Type B pancreatic cell (in vitro differentiated cells): ENCODE measurements around the gene OXER1. TPM values are rescaled to one million over a fixed set of nuclear protein-coding genes. Genes with fewer than 3 reads are reported as not detected.
"Not testable (repeated sequence)": the region's sequence is repeated elsewhere in the genome, so short reads cannot be mapped to it uniquely, and the experiment has no call there.

Experiments used
- DNase-seq: peaks from one replicate; pipeline ENCODE4 v3.0.0; 2021; ENCODE audit warnings: mixed read lengths; ENCODE audit not compliant: unreplicated experiment; ENCODE audit errors: extremely low spot score
- H3K27ac Mint-ChIP-seq: 2 replicates; pipeline ENCODE4 v1.8.0; 2021; ENCODE audit warnings: mild to moderate bottlenecking, mixed read lengths
- H3K27me3 Mint-ChIP-seq: 2 replicates; pipeline ENCODE4 v1.8.0; 2021; ENCODE audit warnings: mixed read lengths
- H3K36me3 Mint-ChIP-seq: 2 replicates; pipeline ENCODE4 v1.8.0; 2021; ENCODE audit warnings: mixed read lengths
- H3K4me1 Mint-ChIP-seq: one replicate; pipeline ENCODE4 v1.8.0; 2021; ENCODE audit warnings: mixed read lengths; ENCODE audit not compliant: unreplicated experiment
- H3K4me3 Mint-ChIP-seq: 2 replicates; pipeline ENCODE4 v1.8.0; 2021; ENCODE audit warnings: mild to moderate bottlenecking, mixed read lengths
- H3K9me3 Mint-ChIP-seq: 2 replicates; pipeline ENCODE4 v1.8.0; 2021; ENCODE audit warnings: mixed read lengths
- total RNA-seq: library from RNA; stranded (reverse); gene quantifications from 2 replicates; pipeline ENCODE4 v1.2.1, GENCODE V29; 2021; ENCODE audit warnings: low replicate concordance
- TF ChIP-seq, protein P1 (sequence below): fragments of 200-600 bp; sonication (generic); conservative IDR thresholded peaks from 2 replicates; pipeline ENCODE4 v1.5.0; 2021; ENCODE audit warnings: antibody characterized with exemption, mild to moderate bottlenecking

Gene OXER1
- total RNA-seq, 1 donor from 2014 or later = 2.8 TPM

DNA sequence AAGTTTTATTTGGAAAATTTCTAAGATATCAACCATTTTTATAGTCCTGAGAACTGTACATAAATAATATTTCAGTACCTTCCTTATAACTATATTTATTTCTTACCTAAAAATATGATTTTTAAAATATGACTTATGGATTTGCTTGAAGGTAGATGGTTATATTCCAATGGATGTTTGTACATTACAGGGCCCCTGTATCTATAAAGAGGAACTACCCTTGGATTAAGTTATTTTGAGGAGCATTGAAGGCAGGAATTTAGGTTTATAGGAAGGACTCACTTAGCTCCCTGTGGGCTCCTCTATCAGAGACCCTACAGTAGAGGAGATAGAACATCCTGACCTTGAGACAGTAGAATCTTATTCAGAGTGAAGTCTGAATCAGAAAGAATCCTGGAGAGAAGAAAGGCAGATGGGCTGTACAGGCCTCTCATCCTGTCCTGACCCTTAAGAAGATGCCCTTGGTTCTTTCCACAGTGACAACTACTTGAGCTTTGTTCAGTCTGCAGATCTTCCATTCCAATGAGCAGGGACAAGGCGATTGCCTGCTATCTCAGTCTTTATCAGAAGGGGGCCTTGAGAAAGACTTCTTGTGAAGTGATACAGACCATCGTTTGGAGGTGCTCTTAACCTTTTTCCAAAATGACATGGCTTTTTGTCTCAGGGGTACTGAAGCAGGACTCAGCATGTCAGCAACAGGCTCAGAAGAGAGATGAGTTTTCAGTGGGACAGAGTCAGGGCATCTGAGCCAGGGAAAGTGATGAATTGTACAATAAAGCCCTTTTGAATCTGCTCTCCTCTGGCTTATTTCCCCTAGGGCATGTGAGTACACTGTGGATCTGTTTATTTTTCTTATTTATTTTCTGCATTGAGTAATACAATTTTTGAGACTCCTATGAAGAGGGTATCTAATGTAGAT, 20.9 kb downstream of the OXER1 start:
- H3K27me3 Mint-ChIP-seq = no peaks in the 10 kb centered on the region
- H3K4me3 Mint-ChIP-seq = no peak overlapping the region
- TF ChIP-seq, protein P1, sequence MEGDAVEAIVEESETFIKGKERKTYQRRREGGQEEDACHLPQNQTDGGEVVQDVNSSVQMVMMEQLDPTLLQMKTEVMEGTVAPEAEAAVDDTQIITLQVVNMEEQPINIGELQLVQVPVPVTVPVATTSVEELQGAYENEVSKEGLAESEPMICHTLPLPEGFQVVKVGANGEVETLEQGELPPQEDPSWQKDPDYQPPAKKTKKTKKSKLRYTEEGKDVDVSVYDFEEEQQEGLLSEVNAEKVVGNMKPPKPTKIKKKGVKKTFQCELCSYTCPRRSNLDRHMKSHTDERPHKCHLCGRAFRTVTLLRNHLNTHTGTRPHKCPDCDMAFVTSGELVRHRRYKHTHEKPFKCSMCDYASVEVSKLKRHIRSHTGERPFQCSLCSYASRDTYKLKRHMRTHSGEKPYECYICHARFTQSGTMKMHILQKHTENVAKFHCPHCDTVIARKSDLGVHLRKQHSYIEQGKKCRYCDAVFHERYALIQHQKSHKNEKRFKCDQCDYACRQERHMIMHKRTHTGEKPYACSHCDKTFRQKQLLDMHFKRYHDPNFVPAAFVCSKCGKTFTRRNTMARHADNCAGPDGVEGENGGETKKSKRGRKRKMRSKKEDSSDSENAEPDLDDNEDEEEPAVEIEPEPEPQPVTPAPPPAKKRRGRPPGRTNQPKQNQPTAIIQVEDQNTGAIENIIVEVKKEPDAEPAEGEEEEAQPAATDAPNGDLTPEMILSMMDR = no peak
- H3K9me3 Mint-ChIP-seq = no peaks in the 10 kb centered on the region
- peaks cover 10% of the 10 kb centered on the region for H3K36me3 Mint-ChIP-seq
- H3K27ac Mint-ChIP-seq = no peak overlapping the region
- H3K4me1 Mint-ChIP-seq = peaks cover 9% of the 10 kb centered on the region
- DNase-seq = no peak

DNA sequence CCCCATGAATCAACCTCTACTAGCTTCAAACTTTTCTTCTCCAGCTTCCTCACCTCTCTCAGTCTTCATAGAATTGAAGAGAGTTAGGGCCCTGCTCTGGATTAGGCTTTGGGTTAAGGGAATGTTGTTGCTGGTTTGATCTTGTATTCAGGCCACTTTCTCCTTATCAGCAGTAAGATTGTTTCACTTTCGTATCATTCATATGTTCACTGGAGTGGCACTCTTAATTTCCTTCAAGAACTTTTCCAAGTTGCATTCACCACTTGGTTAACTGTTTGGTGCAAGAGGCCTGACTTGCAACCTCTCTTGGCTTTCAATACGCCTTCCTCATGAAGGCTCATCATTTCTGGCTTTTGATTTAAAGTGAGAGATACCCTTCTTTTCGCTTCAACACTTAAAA, 22.8 kb downstream of the OXER1 start:
- TF ChIP-seq, protein P1 = no peak
- Mint-ChIP-seq H3K27ac (no peak overlapping the region), H3K36me3 (peaks cover 15% of the 10 kb centered on the region), H3K4me3 (no peak overlapping the region), H3K27me3 (no peaks in the 10 kb centered on the region), H3K4me1 (peaks cover 9% of the 10 kb centered on the region), H3K9me3 (no peaks in the 10 kb centered on the region)
- DNase-seq = no peak

DNA sequence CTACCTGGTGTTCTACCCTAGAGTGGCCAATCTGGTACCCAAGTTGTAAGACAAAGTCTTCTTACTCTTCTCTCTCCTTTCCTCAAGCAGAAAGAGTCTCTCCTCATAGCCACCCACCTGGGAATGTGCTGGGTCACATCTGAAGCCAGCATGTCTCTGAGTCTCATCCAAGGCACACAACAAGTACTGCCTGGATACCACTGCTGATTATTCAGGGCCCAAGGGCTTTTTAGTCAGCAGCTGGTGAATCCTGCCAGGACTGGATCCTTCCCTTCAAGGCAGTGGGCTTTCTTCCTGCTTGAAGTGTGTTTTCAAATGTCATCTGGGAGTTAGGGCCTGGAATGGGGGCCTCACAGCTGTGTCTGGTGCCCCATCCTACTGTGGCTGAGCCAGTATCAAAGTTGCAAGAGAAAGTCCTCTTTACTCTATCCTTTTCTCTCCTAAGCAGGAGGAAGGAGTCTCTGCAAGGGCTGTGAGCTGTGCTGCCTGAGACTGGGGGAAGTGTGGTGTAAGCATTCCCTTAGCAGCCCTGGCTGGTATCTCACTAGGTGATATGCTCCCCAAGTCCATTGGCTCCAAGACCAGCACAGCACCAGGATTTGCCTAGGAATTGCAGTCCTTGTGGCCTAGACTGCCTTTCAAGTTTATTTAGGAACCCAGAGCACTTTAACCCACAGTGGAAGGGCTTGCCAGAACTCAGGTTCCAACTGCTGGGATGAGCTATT, 27.2 kb downstream of the OXER1 start:
- Mint-ChIP-seq H3K4me3 (no peak overlapping the region), H3K4me1 (no peaks in the 10 kb centered on the region), H3K9me3 (peaks cover 7% of the 10 kb centered on the region), H3K36me3 (peaks cover 30% of the 10 kb centered on the region), H3K27me3 (no peaks in the 10 kb centered on the region), H3K27ac (no peak overlapping the region)
- DNase-seq = no peak
- TF ChIP-seq, protein P1 = no peak

DNA sequence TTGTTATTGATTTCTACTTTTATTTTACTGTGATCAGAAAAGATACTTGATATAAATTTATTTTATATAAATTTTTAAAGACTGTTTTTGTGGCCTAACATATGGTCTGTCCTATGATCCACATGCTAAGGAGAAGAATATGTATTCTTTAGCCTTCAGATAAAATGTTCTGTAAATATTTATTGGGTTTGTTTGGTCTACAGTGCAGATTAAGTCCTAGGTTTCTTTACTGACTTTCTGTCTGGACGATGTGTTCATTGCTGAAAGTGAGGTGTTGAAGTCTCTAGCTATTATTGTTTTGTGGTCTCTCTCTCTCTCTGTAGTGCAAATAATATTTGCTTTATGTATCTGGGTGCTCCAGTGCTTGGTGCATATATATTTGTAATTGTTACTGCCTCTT, 30.1 kb downstream of the OXER1 start:
- no peaks in the 10 kb centered on the region for H3K27me3 Mint-ChIP-seq
- H3K36me3 Mint-ChIP-seq = peaks cover 35% of the 10 kb centered on the region
- DNase-seq = no peak
- peaks cover 13% of the 10 kb centered on the region for H3K9me3 Mint-ChIP-seq
- no peaks in the 10 kb centered on the region for H3K4me1 Mint-ChIP-seq
- H3K4me3 Mint-ChIP-seq = no peak overlapping the region
- TF ChIP-seq, protein P1 = no peak
- no peak overlapping the region for H3K27ac Mint-ChIP-seq

DNA sequence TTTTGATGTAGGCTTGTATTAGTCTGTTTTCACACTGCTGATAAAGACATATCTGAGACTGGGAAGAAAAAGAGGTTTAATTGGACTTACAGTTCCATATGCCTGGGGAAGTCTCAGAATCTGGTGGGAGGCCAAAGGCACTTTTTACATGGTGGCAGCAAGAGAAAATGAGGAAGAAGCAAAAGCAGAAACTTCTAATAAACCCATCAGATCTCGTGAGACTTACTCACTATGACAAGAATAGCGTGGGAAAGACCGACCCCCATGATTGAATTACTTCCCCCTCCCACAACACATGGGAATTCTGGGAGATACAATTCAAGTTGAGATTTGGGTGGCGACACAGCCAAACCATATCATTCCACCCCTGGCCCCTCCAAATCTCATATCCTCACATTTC, 32.6 kb downstream of the OXER1 start:
- peaks cover 13% of the 10 kb centered on the region for H3K9me3 Mint-ChIP-seq
- peaks cover 26% of the 10 kb centered on the region for H3K36me3 Mint-ChIP-seq
- not testable (repeated sequence) for H3K27ac Mint-ChIP-seq, DNase-seq, H3K4me3 Mint-ChIP-seq, H3K27me3 Mint-ChIP-seq, H3K4me1 Mint-ChIP-seq

DNA sequence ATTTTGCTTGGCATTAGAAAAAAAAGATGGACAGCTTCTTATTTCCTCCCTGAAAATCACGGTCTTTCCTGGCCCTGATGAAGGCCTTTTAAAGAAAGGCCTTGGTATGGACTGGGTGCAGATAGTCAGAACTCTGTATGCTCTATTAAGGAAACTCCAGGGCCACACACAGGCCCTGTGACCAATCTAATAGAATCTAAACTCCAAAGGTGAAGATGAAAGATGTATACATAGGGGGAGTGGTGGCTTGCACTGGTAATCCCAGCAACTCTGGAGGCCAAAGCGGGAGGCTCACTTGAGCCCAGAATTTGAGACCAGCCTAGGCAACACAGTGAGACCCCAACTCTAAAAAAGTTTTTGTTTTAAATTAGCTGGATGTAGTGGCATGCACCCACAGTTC, 37.3 kb downstream of the OXER1 start:
- DNase-seq = no peak
- H3K9me3 Mint-ChIP-seq = peaks cover 6% of the 10 kb centered on the region
- TF ChIP-seq, protein P1 = no peak
- peaks cover 10% of the 10 kb centered on the region for H3K4me1 Mint-ChIP-seq
- H3K36me3 Mint-ChIP-seq = peaks cover 14% of the 10 kb centered on the region
- no peak overlapping the region for H3K4me3 Mint-ChIP-seq
- H3K27me3 Mint-ChIP-seq = no peaks in the 10 kb centered on the region
- H3K27ac Mint-ChIP-seq = no peak overlapping the region
